Measurements from ENCODE around the gene AFAP1. TPM values are rescaled to one million over a fixed set of nuclear protein-coding genes. Genes with fewer than 3 reads are reported as not detected.

Gene AFAP1
- polyA plus RNA-seq, 1 donor, result 32.5 TPM

DNA sequence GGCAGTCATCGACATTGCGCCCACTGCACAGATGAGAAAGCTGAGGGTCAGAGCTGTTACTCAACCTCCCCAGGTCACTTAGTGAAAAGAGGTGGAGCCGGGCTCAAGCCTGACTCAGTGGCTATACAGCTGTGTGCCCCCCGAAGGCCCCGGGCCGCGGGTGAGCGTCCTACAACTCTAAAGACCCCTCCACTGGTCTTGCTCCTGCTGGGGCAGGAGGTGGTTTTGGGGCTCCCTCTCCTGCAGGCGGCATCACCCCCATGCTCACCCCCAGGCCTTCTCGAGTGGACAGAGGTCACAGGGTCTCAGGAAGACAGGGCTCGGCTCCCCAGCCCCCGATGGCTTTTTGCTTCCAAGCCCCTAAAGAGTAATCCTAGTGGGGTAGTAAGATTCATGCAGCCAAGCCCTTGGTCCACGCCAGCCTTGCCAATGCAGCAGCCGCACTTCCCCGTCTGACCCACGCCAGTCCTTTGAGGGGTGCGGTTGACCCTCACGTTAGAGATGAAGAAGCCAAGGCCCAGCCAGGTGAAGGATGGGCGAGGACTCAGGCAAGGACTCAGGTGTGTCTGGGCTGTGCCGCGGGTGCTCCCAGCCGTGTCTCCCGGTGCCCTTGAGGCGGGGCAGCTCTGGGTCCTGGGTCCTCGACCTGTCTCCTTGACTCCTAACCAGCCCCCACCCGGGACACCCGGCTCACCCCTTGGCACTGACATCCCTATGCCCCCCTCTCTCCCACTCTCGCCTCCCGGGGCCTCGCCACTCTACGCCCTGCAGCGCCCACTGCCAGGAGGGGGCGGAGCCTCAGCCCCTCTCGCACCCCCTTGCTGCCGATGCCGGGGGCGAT is 200.4 kb downstream of the AFAP1 start:
- DNase-seq (ENCODE audit: low read depth), result no peak

DNA sequence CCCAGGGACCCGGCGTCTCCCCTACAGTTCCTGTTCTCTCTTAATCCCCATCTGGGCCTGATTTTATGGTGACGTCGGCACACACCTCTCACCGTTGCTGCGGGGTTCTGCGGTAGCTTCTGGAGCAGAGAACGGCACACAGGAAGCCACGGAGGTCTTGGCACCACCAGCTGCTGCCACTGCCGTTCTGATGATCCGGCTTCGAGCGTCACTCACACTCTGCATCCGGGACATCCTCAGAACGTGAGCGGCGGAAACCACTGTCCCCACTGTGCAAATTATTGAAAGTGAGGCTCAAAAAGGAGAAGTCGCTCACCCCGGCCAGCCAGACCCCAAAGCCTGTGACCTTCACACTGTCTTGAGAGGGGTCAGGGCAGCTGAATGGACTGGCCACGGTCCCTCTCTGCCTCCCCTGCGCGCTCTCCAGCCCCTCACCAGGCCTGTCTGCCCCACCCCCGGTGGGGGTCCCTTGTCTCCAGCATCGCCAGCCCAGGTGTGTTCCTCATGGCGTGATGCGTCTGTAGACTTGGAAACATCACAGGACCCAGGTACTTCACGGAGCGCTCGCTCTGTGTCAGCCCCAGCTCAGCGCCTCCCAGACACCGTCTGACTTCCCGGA is 201.1 kb downstream of the AFAP1 start:
- no peak for DNase-seq (ENCODE audit: low read depth)

DNA sequence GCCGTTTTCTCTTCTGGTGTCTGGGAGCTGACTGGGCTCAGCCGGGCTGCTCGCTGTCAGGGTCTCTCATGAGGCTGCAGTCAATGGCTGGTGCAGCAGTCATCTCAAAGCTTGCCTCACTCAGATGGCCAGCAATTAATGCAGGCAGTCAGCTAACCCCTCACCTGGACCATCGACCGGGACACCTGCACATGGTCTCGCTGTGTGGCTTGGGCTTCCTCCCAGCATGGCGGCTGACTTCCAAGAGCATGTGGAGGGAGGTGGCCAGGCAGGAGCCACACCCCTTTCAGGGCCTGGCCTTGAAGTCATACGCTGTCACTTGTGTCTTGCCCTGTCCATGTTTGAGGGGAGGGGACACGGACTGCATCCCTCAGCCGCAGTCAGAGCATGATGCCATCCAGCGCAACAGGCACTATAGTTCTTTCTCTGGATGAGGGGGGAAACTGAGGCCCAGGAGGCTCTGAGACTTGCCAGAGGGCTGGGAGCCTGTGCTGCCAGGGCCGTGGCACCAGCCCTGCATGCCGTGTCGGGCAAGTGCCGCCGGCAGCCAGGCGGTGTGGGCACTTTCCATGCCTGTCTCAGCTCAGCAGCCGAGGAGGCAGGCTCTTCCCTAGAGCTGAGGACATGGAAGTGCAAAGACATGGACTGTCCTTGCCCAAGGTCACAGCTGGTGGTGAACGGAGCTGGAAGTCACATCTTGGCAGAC is 201.8 kb downstream of the AFAP1 start:
- no peak for DNase-seq (ENCODE audit: low read depth)

DNA sequence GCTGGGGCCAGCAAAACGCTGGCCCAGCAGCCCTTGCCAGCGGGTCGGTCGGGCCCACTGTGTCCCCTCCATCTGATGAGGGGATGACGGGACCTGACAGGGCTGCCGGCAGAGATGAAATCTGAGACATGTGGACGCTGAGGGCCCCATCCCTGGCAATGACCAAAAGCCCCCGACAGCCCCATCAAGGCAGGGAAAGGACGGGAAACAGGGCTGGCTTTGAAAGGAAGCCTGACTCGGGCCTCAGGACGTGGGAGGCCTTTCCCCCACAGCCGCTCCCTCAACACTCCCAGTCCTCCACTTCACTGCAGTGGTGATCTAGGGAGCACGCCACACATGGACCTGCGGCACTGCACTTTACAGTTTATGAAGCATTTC is 202.4 kb downstream of the AFAP1 start:
- no peak for DNase-seq (ENCODE audit: low read depth)

DNA sequence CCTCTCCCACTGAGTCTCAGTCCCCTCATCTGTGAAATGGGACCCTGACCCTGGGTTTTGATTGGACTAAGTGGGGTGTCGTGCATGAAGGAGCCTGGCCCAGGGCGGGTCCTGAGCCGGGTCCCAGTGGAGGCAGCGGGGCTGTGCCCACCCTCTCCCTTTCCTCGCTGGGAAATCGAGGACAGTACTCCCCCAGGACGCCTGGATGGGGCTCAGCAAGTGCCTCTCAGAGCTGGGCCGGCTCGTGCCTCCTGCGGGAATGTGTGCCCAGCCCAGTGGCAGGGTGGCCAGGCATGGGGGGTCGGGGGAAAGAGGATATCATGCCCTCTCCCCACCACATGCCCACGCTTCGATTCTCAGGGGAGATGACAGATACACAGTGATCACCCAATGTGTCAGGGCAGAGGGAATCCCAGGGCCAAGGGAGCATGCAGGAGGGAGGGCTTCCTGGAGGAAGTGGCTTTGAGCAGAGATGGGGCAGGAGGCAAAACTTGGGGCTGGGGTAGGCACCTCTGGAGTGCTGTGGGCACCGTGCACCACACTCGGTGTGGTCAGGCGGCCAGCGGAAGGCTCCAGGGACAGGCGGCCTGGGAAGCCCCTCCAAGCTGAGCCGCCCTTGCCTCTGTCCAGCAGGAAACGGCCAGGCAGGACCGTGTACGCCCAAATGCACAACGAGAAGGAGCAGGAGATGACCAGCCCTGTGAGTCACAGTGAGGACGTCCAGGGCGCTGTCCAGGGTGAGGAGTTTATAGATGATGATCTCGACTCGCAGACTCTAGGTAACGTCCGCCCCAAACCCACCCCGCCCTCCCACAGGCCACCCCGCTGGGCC is 203.0 kb downstream of the AFAP1 start:
- no peak for DNase-seq (ENCODE audit: low read depth)

DNA sequence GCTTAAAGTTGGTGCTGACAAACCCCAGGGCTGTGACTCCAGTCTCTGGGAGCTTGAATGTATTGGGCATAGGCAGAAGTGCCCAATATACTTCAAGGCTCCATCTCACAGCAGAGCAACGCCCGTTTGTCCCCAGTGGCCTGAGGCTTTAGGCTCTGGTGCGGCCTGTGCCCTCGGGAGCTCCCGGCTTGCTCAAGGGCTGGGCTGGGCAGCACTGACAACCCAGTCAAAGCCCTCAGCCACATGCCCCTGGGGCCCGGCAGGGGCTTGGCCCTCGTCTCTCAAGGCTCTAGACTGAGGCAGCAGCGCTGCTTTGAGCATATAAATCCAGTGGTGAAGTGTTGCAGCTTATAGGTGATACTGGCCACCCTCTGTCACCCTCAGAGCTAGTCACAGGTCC is 203.7 kb downstream of the AFAP1 start:
- no peak for DNase-seq (ENCODE audit: low read depth)

DNA sequence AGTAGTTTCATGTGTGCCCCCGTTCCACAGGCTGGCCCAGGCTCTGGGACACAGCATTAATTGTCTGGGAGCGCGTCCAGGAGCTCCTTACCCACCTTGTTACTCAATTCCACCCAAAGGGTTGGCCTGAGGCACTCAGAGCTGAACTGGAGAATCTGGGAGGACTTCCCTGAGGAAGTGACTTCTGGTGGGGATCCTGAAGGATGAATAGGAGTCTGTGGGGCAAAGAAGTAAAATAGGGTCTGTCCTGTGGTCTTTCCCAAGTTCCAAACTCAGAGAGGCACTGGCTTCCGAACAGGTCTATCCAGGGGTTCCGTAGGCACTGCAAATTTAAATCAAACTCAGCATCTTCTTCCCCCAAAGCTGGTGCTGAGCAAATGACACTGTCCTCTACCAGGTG is 204.3 kb downstream of the AFAP1 start:
- DNase-seq (ENCODE audit: low read depth), result no peak

DNA sequence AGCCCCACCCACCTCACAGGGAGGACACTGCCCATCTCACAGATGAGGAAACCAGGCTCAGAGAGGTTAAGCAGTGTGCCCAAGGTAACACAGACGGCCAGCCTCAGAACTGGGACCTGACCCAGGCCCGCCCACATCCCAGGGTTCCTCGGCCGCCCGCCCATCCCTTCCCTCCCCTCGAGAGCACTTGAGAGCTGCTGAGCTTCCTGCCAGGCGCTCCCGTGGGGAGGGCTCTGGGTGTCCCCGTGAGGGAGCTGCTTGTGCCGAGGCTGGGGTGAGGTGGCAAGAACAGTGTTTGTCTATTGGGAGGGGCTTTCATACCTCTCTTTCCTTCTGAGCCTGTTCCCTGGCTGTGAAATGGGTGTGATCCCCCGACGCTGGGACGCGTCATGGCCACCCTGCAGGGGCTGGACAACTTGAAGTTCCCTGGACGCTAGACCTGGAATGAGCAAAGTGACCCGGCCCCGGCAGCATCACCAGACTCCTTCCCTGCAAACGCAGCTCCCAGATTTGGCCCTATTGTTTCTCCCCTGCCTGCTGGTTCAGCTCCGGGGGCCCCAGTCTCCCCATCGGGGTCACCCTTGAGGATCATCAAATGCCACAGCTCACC is 204.9 kb downstream of the AFAP1 start:
- no peak for DNase-seq (ENCODE audit: low read depth)

DNA sequence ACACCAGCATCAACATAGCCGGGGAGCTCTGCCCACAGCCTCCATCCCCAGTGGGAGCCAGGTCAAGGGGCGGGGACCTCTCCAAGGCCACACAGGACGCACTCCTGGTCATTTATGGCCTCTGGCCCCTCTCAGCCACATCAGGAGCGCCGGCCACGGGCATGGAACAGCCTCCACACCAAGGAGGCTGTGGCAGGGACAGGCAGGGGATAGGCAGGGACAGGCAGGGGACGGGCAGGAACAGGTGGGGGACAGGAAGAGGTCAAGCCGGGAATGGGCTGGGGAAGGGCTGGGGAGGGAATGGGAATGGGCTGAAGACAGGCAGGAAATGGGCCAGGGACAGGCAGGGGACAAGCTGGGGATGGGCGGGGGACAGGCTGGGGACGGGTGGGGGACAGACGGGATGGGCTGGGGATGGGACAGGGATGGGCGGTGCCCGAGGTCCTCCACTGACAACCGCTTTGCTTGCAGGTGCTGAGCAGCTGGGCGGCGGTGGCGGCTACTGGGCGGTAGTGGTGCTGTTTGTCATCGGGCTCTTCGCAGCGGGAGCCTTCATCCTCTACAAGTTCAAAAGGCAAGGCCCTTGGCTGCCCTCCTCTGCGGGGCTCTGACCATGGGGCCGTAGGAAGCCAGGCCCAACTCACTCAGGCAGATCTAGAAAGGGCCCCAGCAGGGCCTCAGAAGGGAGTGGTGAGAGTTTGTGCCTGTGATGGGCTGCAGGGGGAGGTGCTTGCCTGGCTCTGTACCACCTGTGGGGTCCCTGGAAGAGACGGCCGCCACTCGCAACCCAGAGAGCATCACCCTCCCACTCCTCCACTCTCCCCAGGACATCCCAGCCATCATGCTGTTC is 205.6 kb downstream of the AFAP1 start:
- DNase-seq (ENCODE audit: low read depth), result no peak

DNA sequence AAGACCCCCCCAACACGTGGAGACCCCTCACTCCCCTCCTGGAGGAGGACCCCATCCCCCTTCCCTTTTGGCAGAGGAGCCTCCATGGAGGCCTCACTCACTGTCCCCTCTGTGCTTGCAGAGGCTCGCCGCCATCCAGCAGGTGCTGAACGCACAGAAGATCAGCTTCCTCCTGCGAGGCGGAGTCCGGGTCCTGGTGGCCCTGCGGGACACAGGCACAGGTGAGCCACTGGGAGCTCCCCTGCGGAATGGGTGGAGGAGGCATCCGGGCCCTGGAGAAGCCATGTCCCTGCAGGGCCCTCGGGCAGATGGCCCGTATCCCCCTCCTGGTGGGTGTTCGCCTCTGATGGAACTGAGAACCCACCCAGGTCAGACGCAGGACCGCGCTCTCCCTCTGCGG is 206.5 kb downstream of the AFAP1 start:
- DNase-seq (ENCODE audit: low read depth), result no peak

DNA sequence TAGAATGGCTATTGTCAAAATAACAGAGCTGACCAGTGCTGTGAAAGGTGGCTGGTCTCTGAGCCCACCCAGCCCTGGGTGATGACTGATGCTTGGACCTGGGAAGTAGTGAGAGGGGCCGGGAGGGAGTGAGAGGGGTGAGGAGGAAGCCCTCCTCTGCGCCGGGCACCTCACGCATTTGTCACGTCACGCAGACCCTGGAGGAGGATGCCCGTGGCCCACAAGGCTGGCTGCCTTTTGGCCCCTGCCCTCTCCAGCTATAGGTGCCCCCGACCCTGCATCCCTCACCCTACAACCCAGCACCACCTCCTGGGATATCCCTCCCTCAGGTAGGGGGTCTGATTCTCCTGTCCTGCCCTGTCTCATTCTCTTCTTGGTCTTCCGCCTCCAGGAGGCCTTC is 207.4 kb downstream of the AFAP1 start:
- DNase-seq (ENCODE audit: low read depth), result no peak

DNA sequence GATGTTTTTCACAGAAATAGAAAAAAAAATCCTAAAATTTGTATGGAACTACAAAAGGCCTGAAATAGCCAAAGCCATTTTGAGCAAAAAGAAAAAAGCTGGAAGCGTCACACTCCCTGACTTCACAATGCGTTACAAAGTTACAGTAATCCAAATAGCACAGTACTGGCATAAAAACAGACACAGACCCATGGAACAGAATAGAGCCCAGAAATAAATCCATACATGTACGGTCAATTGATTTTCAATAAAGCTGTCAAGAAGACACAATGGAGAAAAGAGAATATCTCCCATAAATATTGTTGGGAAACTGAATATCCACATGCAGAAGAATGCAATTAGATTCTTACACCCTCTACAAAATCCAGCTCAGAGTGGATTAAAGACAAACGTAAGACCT is 208.2 kb downstream of the AFAP1 start:
- no peak for DNase-seq (ENCODE audit: low read depth)

DNA sequence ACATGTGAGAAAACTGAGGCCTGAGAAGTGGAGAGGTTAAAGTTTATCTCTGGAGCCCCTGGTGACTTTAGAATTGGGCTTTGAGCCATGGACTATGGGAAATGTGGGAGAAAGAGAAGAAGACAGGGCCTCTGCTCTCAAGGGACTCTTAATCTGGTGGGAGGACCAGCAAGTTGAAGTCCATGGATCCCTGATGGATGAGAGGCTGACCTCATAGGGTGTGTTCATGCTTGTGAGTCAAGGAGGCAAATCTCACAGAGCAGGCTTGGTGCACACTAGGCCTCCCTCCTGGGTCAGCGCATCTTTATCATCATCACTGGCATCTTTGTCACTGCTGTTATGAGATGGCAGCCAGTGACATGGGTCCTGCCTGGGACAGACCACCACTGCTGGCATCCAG is 211.9 kb downstream of the AFAP1 start:
- DNase-seq (ENCODE audit: low read depth), result no peak

DNA sequence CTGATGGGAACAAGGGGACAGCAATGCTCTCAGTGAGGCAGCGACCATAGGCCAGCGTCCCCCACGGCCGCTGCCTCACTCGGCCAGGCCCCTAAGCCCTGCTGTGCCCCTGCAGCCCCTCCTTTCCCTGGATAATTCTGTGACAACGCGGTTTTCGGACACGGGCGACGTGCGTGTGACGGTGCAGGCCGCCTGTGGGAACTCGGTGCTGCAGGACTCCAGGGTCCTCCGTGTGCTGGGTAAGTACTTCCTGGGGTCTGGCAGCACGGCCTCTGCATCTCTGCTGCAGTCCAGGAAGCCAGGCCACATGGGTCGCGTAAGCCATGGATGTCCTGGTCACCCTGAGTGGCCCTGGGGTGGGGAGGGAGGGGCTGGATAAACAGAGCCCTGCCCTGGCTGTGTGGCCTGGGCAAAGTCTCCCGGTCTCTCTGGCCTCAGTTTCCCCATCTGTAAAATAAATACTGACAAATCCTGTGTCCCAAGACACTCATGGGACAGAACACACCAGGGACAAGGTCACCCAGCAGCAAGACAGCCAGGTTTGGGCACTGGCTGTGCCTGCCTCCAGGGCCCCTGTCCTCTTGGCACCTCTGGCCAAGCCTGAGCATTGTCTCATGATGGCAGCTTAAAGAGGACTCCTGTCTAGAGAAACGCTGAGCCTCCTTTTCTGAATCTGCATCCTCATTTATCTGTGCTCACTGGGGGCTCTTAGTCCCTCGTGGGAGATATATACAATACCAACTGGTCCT is 212.8 kb downstream of the AFAP1 start:
- no peak for DNase-seq (ENCODE audit: low read depth)

DNA sequence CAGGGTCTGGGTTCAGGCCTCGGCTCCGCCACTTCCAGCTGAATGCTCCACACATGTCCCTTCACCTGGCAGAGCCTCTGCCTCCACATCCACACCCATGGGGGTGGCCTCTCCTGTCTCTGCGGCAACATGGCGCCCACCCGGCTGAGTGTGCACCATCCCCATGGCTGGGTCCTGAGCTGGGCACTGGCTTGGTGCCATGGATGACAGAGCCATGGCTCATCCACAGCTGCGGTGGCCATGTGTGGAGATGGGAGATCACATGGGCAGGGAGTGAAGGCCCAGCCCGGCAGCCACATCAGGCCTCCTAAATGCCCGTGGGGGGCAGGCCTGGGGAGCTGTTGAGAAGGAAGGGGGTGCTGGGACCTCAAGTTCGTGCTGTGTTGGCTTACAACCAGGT is 213.7 kb downstream of the AFAP1 start:
- no peak for DNase-seq (ENCODE audit: low read depth)

DNA sequence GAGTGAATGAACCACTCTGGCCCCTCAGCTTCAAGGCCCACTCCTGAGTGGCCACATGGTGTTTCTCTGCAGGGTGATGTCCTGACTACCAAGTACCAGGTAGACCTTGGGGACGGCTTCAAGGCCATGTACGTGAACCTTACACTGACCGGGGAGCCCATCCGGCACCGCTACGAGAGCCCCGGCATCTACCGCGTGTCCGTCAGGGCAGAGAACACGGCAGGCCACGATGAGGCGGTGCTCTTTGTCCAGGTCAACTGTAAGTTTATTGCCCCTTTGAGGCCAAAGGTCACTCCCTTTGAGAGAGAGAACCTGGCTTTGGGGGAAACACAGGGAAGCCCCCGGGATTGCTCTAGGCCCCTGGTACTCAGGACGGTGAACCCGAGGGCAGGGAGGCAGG is 216.0 kb downstream of the AFAP1 start:
- no peak for DNase-seq (ENCODE audit: low read depth)

DNA sequence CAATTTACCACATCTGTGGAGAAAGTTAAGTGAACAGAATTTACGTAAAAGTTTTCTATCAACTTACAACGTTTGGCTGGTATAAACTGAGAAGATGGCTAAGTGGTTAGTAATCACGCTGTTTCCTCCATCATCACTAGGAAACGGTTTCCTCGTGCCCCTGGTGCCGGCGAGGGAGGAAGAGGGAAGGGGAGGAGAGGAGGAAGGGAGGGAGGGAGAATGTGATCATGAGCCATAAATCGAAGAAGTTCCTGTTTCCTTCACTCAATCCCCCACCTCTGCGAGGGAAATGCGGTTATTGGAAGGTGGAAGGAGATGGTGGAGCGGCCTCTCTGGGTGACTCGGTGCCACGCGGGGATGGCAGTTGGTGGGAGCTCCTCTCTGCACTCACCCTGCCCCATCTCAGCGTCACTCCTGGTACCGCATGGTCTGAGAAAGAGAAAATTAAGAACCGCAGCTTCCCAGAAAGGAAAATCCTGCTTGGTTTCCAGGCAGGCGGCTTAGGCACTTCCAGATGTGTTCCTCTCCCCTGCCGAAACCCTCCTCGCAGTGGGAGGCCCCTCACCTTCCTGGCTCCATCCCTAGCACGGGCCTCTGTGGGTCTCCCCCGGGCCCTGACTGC is 216.8 kb downstream of the AFAP1 start:
- no peak for DNase-seq (ENCODE audit: low read depth)

DNA sequence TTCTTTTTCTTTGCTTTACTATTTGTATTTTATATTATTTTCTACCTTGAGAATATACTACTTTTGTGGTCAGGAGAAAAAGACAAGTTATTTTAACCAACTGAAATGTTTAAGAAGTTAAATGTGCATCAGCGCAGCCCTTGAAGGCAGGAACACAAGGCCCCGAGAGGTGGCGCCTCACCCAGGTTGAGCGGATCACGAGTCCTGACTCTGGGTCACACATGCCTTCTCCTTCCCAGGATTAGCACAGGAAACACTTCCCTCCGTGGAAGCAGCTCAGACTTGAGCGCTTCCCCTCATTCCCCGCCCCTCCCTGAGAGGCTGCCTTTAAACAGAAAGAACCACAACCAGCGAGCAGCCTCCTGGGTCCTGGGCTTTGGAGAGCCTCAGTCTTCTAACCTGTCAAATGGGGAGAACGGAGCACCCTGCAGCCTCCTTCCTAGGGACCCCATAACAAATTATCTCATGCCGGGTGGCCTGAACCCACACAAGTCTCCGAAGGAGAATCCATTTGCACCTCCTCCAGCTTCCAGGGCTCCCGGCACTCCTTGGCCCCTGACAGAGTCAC is 217.6 kb downstream of the AFAP1 start:
- no peak for DNase-seq (ENCODE audit: low read depth)

Measured in forelimb muscle (tissue), 1 donor.